Prostate gland (tissue), 2 donors: ENCODE data around the gene PTPA.

Experiments used
- POLR2A ChIP-seq: fragments of 450-650 bp; IDR thresholded peaks from one replicate; pipeline ENCODE4 v1.6.1; 2016; ENCODE audit warnings: antibody characterized with exemption, mild to moderate bottlenecking
- POLR2AphosphoS5 ChIP-seq: sonication (generic); formaldehyde crosslinking; IDR thresholded peaks from one replicate; pipeline ENCODE4 v1.6.1; 2017; ENCODE audit warnings: antibody characterized with exemption
- TF ChIP-seq, protein P1 (sequence below), 4 experiments: fragments of 200-600 bp in 2 of 4; fragments of 450-650 bp in 2 of 4; sonication (generic) in 2 of 4; IDR thresholded peaks; 1 replicate in 3 of 4; 2 replicates in 1 of 4; pipeline ENCODE4 v1.5.1; 2016 to 2019; ENCODE audit warnings: antibody characterized with exemption in 4 of 4, mild to moderate bottlenecking in 2 of 4, moderate library complexity in 2 of 4

DNA sequence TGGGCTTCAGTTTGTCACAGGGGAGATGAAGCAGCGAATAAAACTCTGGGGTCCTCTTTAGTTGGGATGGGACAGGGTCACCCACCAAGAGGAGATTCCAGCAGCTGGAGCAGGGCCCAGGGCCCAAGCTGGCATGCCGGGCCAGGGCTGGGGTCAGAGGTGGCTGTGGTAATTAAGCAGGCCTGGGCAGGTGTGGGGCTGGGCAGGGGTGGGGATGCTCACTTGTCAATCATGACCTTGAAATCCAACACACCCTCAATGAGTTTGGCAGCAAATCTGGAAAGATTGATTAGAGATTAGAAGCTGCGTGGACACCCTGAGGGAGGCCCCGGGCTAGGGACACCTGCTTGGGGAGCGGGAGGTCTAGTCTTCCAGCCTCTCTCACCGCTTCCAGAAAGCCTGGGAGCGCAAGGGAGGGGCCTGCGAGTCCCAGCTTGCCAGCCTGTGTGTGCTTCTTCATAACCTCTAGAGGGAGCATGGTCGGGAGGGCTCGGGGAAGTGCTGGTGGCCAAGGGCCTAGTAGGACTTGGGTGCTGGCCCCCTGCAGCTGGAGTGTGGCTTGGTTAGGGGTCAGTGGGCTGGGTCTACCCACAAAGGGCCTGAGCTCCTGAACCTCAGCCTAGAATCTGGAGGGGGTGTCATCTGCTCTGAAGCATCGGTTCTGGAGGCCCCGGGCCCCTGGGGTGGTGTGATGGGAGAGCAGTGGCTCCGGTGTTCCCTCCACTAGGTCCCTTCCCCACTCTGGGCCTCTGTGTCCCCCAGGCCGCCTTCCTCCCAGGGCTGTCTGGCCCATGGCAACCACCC is 8.2 kb upstream of the PTPA start:
- TF ChIP-seq, protein P1, sequence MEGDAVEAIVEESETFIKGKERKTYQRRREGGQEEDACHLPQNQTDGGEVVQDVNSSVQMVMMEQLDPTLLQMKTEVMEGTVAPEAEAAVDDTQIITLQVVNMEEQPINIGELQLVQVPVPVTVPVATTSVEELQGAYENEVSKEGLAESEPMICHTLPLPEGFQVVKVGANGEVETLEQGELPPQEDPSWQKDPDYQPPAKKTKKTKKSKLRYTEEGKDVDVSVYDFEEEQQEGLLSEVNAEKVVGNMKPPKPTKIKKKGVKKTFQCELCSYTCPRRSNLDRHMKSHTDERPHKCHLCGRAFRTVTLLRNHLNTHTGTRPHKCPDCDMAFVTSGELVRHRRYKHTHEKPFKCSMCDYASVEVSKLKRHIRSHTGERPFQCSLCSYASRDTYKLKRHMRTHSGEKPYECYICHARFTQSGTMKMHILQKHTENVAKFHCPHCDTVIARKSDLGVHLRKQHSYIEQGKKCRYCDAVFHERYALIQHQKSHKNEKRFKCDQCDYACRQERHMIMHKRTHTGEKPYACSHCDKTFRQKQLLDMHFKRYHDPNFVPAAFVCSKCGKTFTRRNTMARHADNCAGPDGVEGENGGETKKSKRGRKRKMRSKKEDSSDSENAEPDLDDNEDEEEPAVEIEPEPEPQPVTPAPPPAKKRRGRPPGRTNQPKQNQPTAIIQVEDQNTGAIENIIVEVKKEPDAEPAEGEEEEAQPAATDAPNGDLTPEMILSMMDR (IDR thresholded peaks at IDR 0.05), result peak in 2 of 4 experiments; percentile 47 to 68
- TF ChIP-seq POLR2A, result peak; percentile 6
- TF ChIP-seq POLR2AphosphoS5, result no peak
